SU-DHL-6 (cell line): ENCODE results near the gene NR2F1-AS1.

ENCODE experiments used
- H2AFZ ChIP-seq: fragments of 200-600 bp; sonication (generic); 2 replicates; pipeline ENCODE4 v1.6.1; 2014; ENCODE audit warnings: low read depth, mild to moderate bottlenecking, moderate library complexity, mixed read lengths, antibody characterized with exemption, low read length; ENCODE audit not compliant: severe bottlenecking
- H3F3A ChIP-seq: fragments of 200-600 bp; shearing (Covaris generic); 2 replicates; pipeline ENCODE4 v1.6.0; 2016; ENCODE audit warnings: antibody characterized with exemption, mild to moderate bottlenecking; ENCODE audit not compliant: insufficient read depth
- H3K27ac ChIP-seq: fragments of 200-600 bp; sonication (generic); 2 replicates; pipeline ENCODE4 v1.5.1; 2016; ENCODE audit warnings: low read depth, mild to moderate bottlenecking, low read length, moderate library complexity, mixed read lengths
- H3K27me3 ChIP-seq: fragments of 200-600 bp; sonication (generic), shearing (Covaris generic); 2 replicates; pipeline ENCODE4 v1.6.0; 2014; ENCODE audit warnings: mild to moderate bottlenecking, low read length
- H3K36me3 ChIP-seq: fragments of 200-600 bp; sonication (generic); 2 replicates; pipeline ENCODE4 v1.6.1; 2014; ENCODE audit warnings: mild to moderate bottlenecking, low read length, mixed read lengths
- H3K4me2 ChIP-seq: fragments of 300-600, 200-600 bp; shearing (Covaris generic), sonication (generic); 2 replicates; pipeline ENCODE4 v1.6.0; 2014; ENCODE audit warnings: low read length, low read depth, mild to moderate bottlenecking; ENCODE audit not compliant: poor library complexity, severe bottlenecking
- H3K4me3 ChIP-seq: fragments of 200-600 bp; sonication (generic); 2 replicates; pipeline ENCODE4 v1.5.1; 2014; ENCODE audit warnings: antibody characterized with exemption, low read length, mild to moderate bottlenecking, mixed read lengths; ENCODE audit not compliant: insufficient read depth, poor library complexity, severe bottlenecking
- H3K79me2 ChIP-seq: fragments of 200-600 bp; sonication (generic); 2 replicates; pipeline ENCODE4 v1.6.1; 2014; ENCODE audit warnings: mild to moderate bottlenecking, low read length, moderate library complexity; ENCODE audit not compliant: insufficient read depth
- H3K9ac ChIP-seq: fragments of 200-600 bp; sonication (generic); 2 replicates; pipeline ENCODE4 v1.7.0; 2014; ENCODE audit warnings: mild to moderate bottlenecking, low read length
- H3K9me2 ChIP-seq: fragments of 200-600 bp; sonication (generic); replicated peaks from 2 replicates; pipeline ENCODE4 v1.6.1; 2014; ENCODE audit warnings: low read length; ENCODE audit not compliant: insufficient read depth
- H3K9me3 ChIP-seq: fragments of 200-600 bp; sonication (generic); 2 replicates; pipeline ENCODE4 v1.6.1; 2014; ENCODE audit warnings: low read length, mixed read lengths; ENCODE audit not compliant: insufficient read depth
- H4K20me1 ChIP-seq: fragments of 200-600 bp; sonication (generic); 2 replicates; pipeline ENCODE4 v1.6.1; 2014; ENCODE audit warnings: low read depth, mild to moderate bottlenecking, antibody characterized with exemption, low read length, moderate library complexity, mixed read lengths
- EZH2phosphoT487 ChIP-seq: fragments of 200-600 bp; sonication (generic), shearing (Covaris generic); conservative IDR thresholded peaks from 2 replicates; pipeline ENCODE4 v1.6.1; 2018; ENCODE audit warnings: mild to moderate bottlenecking, antibody characterized with exemption, low read length, moderate library complexity, mixed read lengths
- TF ChIP-seq, protein P1 (sequence below): fragments of 200-600 bp; sonication (generic); IDR thresholded peaks from one replicate; pipeline ENCODE4 v1.5.1; 2017; ENCODE audit warnings: antibody characterized with exemption, mild to moderate bottlenecking, low read length, moderate library complexity; ENCODE audit not compliant: insufficient read depth, poor library complexity, severe bottlenecking

NR2F1-AS1 gene

DNA sequence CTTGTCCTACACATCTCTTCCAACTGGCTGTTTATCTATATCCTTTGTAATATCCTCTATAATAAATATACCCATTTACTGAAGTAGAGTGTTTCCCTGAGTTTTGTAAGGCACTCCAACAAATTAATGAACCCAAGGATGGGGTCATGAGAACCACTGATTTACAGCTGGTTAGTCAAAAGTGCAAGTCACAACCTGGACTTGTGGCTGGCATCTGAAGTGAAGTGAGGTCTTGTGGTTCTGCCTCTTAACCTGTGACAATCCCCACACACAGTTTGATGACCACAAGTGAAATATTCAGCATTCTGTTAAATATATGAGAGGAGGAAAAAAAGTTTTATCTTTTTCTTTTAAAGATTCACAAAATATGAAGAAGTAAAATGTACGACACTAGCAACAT, 126.1 kb downstream of the NR2F1-AS1 start:
- Histone ChIP-seq H3K79me2 (no peaks in the 10 kb centered on the region), H3K9ac (no peak overlapping the region), H3K4me3 (no peak overlapping the region), H3K9me3 (no peaks in the 10 kb centered on the region), H3K27me3 (no peaks in the 10 kb centered on the region), H2AFZ (no peak overlapping the region), H4K20me1 (no peaks in the 10 kb centered on the region), H3K4me2 (no peak overlapping the region), H3K27ac (no peak overlapping the region), H3K36me3 (no peaks in the 10 kb centered on the region), H3K9me2 (no peaks in the 10 kb centered on the region), H3F3A (no peaks in the 10 kb centered on the region)
- TF ChIP-seq, protein P1, sequence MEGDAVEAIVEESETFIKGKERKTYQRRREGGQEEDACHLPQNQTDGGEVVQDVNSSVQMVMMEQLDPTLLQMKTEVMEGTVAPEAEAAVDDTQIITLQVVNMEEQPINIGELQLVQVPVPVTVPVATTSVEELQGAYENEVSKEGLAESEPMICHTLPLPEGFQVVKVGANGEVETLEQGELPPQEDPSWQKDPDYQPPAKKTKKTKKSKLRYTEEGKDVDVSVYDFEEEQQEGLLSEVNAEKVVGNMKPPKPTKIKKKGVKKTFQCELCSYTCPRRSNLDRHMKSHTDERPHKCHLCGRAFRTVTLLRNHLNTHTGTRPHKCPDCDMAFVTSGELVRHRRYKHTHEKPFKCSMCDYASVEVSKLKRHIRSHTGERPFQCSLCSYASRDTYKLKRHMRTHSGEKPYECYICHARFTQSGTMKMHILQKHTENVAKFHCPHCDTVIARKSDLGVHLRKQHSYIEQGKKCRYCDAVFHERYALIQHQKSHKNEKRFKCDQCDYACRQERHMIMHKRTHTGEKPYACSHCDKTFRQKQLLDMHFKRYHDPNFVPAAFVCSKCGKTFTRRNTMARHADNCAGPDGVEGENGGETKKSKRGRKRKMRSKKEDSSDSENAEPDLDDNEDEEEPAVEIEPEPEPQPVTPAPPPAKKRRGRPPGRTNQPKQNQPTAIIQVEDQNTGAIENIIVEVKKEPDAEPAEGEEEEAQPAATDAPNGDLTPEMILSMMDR = no peak

DNA sequence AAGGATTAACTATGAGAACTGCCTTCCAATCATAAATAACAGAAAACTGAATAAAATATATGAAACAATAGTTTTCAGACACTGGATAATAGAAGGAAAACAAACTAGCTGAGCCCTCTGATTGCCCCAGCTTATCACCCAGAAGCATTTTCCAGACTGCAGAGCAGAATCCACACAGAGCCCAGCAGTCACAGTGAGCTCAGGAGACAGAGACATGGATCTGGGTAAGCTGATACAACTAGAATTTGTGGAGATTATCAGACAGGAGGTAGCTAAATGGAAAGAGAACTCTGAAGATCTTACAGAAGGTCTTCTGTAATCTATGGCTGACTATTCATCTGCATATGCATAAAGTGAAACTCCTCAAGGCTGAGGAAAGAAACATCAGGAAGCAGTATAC, 128.8 kb downstream of the NR2F1-AS1 start:
- TF ChIP-seq EZH2phosphoT487 = no peak
- TF ChIP-seq, protein P1 = no peak
- Histone ChIP-seq H3F3A (no peaks in the 10 kb centered on the region), H2AFZ (no peak overlapping the region), H3K36me3 (no peaks in the 10 kb centered on the region), H3K79me2 (no peaks in the 10 kb centered on the region), H3K9me2 (no peaks in the 10 kb centered on the region), H3K4me3 (no peak overlapping the region), H3K27ac (no peak overlapping the region), H3K9ac (no peak overlapping the region), H3K27me3 (no peaks in the 10 kb centered on the region), H3K4me2 (no peak overlapping the region), H4K20me1 (no peaks in the 10 kb centered on the region), H3K9me3 (no peaks in the 10 kb centered on the region)

DNA sequence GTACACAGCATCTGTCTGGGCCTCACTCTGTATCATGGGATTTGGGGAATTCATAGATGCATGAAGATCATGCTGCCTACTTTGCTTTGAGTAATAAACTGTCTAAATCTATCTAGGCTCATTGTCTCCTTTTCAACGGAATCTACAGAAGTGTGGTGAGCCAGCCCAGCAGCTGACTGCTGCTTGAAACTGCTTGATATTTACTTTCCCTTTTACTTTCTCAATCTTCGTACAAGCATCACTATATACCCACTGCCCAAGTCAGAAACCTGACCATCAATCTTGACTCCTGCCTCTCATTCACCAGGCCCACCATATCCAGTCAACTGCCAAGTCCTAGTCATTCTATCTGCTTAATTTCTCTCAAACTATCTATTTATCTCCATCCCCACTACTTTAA, 142.9 kb downstream of the NR2F1-AS1 start:
- Histone ChIP-seq H3K27me3 (no peaks in the 10 kb centered on the region), H3K36me3 (no peaks in the 10 kb centered on the region), H3K79me2 (no peaks in the 10 kb centered on the region), H3K9ac (no peak overlapping the region), H3K9me2 (no peaks in the 10 kb centered on the region), H3F3A (no peaks in the 10 kb centered on the region), H3K27ac (no peak overlapping the region), H2AFZ (no peak overlapping the region), H4K20me1 (no peaks in the 10 kb centered on the region), H3K4me3 (no peak overlapping the region), H3K4me2 (no peak overlapping the region), H3K9me3 (no peaks in the 10 kb centered on the region)
- TF ChIP-seq EZH2phosphoT487 = no peak
- TF ChIP-seq, protein P1 = no peak

DNA sequence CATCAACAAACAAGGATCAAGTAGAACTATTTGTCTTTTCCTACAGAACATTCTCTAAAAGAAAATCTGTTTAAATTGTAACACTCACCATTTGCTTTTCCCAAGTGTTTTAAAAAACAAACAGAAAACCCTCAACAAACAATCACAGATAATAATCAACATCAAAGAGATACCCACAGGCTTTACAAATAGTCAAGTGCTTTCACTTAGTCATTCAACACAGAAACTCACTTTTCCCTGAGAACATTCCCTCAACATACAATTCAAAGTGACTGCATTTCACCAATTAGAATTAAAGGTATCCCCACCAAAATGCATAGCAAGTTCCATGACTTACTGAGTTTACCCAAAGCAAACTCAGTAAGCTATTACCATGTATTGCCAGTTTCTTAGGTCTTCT, 144.9 kb downstream of the NR2F1-AS1 start:
- Histone ChIP-seq H3K4me2 (no peak overlapping the region), H3K79me2 (no peaks in the 10 kb centered on the region), H4K20me1 (no peaks in the 10 kb centered on the region), H3K27ac (no peak overlapping the region), H2AFZ (no peak overlapping the region), H3F3A (no peaks in the 10 kb centered on the region), H3K9me2 (no peaks in the 10 kb centered on the region), H3K27me3 (no peaks in the 10 kb centered on the region), H3K9me3 (no peaks in the 10 kb centered on the region), H3K36me3 (no peaks in the 10 kb centered on the region), H3K9ac (no peak overlapping the region), H3K4me3 (no peak overlapping the region)
- no peak for TF ChIP-seq EZH2phosphoT487
- TF ChIP-seq, protein P1 = no peak
